HG02852 (cell line): ENCODE data around the gene ACTR3.
A peak's percentile ranks its signal among the peaks of the same experiment; 100 is the strongest.

Source experiments
- ATAC-seq: cut with Tn5 transposase; IDR thresholded peaks from one replicate; pipeline ENCODE4 v1.9.1; 2021; ENCODE audit warnings: mild to moderate bottlenecking, moderate library complexity; ENCODE audit not compliant: unreplicated experiment

Gene ACTR3

GRCh38 chr2:113996671-113997594, 107.0 kb downstream of the ACTR3 start:
- ATAC-seq: no peak

DNA sequence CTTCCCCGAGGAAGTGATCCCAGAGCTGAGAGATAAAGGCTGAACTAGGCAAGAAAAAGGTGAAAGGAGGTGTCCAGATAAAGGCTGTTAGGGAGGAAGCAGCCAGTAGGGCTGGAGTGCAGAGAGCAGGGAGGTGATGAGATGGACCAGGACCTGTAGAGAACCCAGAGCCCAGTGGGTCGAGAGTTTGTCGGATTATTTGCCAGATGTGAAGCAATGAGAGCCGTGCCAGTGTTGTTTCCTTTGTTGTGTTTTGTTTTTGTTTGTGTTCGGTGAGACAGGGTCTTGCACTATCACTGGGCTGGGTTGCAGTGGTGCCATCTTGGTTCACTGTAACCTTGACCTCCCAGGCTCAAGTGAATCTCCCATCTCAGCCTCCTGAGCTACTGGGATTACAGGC, 111.3 kb downstream of the ACTR3 start:
- no peak for ATAC-seq

DNA sequence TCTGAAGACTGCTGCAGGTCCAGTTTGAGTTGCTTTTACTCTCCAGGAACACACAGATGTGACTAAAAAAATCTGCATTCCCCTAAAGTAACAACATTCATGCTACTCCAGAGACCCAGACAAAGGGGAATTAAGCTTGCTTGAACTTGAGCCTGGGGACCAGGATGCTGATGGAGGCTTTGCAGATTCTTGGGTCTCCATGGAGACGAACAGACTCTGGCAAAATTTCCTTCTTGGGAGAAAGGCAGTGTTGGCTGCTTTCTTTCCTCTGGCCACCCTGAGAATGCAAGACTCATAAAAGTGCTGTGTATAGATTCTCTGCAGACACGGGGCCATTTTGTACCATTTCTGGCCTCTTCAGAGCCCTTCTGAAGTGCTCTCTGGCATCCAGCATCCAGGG, 112.0 kb downstream of the ACTR3 start:
- ATAC-seq: no peak

DNA sequence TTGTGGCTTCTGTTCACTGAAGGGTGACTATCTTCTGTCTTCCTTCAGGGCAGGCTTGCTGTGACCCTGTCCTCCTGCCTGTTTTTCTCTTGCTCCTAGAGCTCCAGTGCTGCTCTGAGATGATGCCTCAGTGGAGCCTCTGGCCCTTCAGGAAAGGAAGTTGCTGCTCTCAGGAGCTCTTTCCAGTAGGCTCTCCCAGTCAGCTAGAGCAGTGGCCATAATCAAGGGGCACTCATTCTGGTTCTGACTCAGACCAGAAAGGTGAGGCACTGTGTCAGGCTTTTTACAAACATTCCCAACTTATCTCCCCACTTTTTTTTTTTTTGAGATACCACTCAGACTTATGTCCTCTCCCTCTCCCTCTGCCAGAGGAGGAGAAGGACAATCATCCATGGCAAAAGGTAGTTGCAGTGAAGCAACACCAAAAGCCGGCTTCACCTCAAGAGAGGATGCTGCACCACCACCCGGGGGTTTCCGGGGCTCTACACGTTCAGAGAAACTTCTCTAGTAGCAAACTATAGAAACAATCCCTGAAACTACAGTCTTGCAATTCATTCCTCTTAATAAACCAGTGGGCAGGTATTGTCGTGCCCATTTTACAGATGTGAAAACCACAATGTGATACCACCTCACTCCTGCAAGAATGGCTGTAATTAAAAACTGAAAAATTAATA, 115.4 kb downstream of the ACTR3 start:
- peak; percentile 59 for ATAC-seq

DNA sequence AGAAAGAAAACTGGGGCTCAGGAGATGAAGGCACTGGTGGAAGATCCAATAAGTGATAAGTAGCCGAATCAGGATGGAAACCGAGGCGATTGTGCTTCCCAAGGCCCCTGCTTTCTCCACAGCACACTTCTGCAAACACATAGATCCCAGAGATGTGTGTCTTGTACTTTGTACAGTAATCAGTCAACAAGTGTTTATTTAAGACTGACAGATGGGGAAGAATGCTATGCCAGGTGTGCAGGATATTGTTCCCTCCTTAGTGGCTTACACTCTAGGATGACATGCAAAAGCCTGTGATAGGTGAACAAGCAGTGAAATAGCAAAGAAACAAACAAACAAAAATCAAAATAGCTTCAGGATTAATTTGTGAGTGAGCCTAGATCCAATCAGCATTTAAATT, 116.6 kb downstream of the ACTR3 start:
- no peak for ATAC-seq

DNA sequence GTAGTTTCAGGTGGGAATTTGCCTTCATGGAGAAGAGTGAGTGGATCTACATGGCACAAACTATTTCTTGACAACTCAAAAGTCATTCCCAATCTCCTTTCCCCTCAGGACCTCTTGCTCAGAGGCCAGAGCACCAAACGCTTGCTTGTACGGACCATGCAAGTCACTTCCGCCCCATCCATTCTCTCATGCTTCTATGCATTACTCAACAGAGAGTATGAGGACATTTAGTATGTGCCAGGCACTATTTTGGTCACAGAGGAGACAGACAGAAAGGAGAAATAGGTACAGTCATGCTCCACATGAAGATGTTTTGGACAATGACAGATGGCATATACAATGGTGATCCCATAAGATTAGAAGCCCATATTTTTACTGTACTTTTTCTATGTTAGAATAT, 117.5 kb downstream of the ACTR3 start:
- ATAC-seq: no peak

DNA sequence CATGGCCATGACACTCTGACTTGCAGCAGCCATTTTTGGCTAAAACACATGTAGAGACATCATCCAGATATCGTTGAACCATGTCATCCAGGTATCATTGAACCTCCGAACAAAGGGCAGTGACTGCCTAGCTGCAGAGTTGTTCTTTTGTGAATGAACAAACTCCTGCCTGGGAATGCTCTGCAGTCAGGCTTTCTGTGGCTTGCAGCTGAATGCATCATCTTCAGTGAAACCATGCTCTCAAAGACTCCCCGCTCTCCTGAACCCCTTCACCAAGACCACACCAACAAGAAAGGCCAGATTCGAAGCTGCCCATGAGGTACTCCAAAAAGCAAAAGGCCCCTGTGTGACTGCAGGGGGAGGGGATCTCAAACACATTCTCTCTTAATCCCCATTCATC, 118.8 kb downstream of the ACTR3 start:
- no peak for ATAC-seq

- ATAC-seq: no peak
Measured at GRCh38 chr2:114009205-114009944, 119.5 kb downstream of the ACTR3 start.

DNA sequence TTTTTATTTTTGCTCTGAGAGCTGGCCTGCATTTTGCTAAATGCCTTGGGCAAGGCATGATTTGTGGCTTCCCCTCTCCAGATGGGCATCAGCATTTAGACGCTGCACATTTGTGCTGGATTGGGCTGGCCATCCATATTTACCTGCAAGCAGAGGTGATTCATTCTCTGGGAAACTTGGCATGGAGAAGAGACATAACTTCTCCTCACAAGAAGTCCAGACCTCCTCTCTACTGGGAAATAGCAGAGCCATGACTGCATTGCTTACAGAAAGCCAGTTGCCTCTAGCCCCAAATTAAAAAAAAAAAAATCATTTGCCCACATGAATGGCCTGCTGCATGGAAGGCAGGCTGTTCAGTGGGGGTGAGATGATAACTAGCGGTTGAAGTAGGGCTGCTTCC, 120.1 kb downstream of the ACTR3 start:
- no peak for ATAC-seq

DNA sequence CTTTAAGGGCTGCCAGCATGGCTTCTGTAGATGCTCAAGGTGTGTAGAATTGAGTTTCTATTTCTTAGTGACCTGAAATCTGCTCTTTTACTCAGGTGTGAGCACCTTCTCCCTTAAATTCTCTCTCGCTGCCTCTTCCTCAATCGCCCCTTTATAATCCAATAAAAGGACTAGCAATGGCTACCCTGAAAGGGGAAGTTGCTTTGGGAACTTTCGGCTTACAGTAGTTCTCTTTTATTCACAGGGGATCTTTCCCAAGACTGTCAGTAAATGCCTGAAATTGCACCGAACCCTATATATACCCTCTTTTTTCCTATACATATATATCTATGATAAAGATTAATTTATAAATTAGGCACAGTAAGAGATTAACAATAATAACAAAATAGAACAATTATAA, 121.8 kb downstream of the ACTR3 start:
- no peak for ATAC-seq
